Gastrocnemius medialis (tissue), 4 donors: ENCODE results near the gene ZNF697.

Experiments used
- CTCF ChIP-seq, 5 experiments: fragments of 450-650 bp in 3 of 5; fragments of 200-600 bp in 2 of 5; sonication (generic) in 2 of 5; IDR thresholded peaks in 4 of 5; conservative IDR thresholded peaks in 1 of 5; 1 replicate in 4 of 5; 2 replicates in 1 of 5; pipeline ENCODE4 v1.5.1; 2016 to 2019; ENCODE audit warnings: antibody characterized with exemption in 5 of 5, mild to moderate bottlenecking in 3 of 5, moderate library complexity in 3 of 5
- POLR2A ChIP-seq, 2 donors: fragments of 450-650 bp; IDR thresholded peaks; one replicate each; pipeline ENCODE4 v1.6.1; 2017; ENCODE audit warnings: antibody characterized with exemption in 2 of 2, mild to moderate bottlenecking in 2 of 2, moderate library complexity in 2 of 2

- TF ChIP-seq POLR2A (IDR thresholded peaks at IDR 0.05) (no peak), CTCF (IDR thresholded peaks at IDR 0.05 in 4 of 5, conservative IDR thresholded peaks at IDR 0.05 in 1 of 5) (no peak)
Observed at GRCh38 chr1:119676571-119677206, 28.6 kb upstream of the ZNF697 start.
